GM21619 (cell line): ENCODE measurements around the gene CLEC4G.
A peak's percentile ranks its signal among the peaks of the same experiment; 100 is the strongest.
"Not testable (repeated sequence)": the region's sequence is repeated elsewhere in the genome, so short reads cannot be mapped to it uniquely, and the experiment has no call there.

Experiments used
- ATAC-seq: cut with Tn5 transposase; IDR thresholded peaks from one replicate; pipeline ENCODE4 v1.9.1; 2021; ENCODE audit not compliant: unreplicated experiment

CLEC4G gene, protein sequence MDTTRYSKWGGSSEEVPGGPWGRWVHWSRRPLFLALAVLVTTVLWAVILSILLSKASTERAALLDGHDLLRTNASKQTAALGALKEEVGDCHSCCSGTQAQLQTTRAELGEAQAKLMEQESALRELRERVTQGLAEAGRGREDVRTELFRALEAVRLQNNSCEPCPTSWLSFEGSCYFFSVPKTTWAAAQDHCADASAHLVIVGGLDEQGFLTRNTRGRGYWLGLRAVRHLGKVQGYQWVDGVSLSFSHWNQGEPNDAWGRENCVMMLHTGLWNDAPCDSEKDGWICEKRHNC

DNA sequence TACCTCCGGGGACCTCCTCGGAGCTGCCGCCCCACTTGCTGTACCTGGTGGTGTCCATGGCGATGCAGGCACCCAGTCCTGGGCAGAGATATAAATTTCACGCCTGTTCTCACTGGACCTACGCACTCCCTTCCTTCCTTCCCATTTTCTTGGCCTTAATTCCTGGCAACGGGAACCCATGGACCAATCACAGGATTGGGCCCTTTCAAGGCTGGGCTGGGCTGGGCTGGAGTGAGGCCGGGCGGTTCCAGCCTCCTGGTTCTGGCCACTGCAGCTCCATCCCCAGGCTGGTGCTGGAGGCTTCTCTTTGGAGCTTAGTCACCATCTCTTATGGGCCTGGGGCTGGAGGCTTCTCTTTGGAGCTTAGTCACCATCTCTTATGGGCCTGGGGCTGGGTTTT is at the start of gene CLEC4G:
Gene CLEC4G, minus strand, starts transcription at position 66 of the 400 bp plus-strand sequence. Its CDS starts 8 bp downstream, at position 58.
- ATAC-seq = no peak

DNA sequence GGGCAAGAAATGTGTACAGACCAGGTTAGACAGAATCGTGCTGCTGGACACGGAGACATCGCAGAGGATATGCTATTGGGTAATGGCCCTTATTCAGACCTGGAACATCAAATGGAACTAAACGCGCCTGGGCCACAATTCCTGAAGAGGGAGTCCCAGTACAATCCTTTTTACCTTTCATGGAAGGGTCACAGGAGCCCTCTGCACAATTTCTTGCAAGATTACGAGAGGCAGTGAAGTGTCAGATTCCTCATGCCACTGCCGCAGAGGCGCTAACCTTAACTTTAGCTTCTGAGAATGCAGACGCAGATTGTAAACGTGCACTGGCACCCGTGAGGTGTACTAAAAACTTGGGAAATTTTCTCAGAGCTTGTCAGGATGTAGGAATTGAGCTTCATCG is 49.2 kb upstream of the CLEC4G start:
- ATAC-seq = no peak

DNA sequence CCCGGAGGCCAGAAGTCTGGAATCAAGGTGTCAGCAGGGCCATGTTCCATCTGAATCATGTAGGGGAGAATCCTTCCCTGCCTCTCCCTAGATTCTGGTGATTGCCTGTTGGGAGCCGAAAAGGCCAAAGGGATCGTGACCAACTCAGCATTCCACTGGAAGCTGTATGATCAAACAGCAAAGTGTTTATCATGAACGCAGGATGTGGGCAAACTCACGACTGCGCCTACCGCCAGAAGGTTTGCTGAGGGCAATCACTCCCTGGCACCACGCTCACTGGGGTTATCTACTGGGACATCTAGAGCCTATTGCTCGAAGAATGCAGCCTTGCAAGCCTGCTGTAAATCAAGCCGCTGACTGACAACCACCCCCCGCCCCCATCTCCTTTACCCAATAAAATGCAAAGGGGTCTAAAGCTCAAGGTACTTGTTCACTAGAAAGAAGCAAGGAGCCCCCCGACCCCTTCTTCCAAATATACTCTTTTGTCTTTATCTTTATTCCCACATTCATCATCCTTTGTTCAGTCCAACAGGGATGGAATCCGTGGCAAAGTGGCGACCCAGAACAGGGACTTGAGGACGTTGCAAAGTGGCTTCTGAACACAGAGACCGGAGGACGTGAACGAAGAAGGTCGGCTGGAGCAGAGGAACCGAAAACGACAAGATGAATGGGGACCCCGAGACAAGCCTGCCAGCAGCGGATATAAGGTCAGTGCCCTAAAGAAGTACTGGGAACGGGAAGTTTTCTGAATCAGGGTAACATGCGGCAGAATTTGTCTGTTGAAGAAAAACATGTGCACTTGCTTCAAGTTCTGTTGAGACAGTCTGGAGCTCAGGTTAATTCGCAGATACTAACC is 47.9 kb upstream of the CLEC4G start:
- ATAC-seq = no peak

DNA sequence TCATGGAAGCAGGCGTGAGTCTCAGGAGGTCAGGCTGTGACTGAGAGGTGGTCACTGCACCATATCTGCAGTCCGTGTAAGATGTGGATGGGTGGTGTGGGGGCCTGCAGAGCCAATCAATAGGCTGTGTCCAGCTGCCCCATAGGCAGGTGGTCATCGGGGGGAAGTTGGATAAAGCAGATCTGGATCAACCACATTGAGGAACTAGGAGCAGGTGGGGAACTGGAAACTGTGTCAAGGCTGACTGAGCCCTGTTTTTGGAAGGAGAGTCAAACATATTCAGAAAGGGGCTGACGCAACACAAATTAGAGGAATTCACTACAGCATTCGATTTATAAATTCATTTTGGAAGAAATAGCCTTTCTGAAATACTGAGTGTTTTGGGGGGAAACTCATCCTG is 46.2 kb upstream of the CLEC4G start:
- no peak for ATAC-seq

DNA sequence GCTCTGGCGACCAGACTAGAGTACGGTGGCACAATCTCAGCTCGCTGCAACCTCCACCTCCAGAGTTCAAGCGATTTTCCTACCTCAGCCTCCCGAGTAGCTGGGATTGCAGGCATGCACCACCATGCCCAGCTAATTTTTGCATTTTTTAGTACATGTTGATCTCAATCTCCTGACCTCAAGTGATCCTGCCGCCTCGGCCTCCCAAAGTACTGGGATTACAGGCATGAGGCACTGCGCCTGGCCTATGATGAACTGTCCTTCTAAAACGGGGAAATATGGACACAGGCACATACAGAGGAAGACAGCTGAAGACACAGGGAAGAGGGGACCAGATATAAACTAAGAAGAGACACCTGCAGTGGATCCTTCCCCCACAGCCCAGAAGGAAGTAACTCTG is 43.9 kb upstream of the CLEC4G start:
- ATAC-seq = no peak

DNA sequence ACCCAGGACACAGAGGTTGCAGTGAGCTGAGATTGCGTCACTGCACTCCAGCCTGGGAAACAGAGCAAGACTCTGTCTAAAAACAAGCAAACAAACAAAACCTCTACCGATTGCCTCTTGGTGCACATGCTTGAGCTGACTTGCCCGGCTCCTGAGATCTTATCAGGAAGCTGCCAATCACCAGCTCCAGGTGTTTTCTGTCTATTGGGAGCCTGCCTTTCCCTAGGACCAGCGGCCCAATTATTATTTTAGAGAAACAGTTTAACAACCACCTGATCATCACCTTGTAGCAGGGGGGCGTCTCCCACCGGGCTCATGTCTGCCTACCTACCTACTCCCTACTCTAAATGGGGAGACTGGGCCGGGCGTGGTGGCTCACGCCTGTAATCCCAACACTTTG is 41.9 kb upstream of the CLEC4G start:
- no peak for ATAC-seq

DNA sequence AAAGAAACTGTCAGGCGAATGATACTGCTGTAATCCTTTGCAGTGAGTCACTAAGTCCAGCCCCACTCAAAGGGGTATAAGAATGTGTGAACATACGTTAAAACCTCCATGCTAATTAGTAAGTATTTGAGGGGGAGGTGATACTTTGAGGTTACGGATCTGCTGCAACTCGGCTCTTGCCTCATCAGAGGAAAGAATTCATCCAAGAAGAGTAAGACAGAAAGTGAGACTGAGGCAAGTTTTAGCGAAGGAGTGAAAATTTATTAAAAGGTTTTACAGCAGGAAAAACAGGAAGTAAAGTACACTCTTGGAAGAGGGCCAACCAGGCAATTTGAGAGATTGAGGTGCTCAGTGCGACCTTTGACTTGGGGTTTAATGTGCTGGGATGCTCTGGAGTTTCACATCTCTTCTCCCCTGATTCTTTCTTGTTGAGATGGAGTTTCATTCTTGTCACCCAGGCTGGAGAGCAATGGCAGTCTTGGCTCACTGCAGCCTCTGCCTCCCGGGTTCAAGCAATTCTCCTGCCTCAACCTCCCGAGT is 40.9 kb upstream of the CLEC4G start:
- ATAC-seq = peak; percentile 47

DNA sequence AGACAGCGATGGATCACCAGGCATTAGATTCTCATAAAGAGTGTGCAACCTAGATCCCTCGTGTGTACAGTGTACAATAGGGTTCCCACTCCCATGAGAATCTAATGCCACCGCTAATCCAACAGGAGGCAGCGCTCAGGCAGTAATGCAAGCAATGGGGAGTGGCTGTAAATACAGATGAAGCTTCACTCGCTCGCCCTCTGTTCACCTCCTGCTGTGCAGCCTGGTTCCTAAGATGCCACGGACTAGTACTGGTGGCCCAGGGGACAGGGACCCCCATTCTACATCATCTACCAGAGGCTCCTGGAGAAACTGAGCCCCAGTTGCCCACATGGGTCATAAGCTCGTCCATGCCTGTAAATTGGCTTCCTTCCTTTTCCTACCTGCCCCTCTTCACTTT is 39.2 kb upstream of the CLEC4G start:
- ATAC-seq = no peak

DNA sequence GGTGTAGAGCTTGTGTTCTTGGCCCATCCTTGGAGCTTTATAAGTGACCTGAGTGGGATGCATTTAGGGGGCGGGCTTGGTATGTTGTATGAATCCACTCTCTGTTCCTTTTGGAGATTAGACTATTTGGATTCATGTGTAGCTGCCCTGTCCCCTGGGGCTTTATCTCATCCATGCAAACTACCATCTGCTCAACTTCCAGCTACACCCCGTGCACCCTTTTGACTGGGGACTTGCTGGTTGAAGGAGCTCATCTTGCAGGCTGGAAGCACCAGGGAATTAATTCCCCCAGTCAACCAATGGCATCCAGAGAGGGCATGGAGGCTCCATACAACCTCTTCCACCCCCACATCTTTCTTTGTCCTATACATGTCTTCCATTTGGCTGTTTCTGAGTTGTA is 37.3 kb upstream of the CLEC4G start:
- no peak for ATAC-seq

DNA sequence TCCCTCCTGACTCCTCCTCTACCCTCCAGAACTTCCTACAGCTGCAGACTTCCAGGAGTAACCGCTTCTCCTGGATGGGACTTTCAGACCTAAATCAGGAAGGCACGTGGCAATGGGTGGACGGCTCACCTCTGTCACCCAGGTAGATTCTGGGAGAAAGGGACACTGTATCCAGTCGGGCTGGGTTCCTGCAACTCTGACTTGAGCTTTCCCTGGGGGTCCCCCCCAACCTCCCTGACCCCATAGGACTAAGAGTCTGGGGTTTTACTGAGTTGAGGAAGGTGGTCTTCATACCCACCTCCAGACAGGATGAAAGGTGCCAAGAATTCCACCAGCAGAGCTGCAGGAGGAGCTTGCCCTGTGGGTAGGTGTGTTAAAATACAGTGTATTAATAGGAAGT is 35.6 kb upstream of the CLEC4G start:
- no peak for ATAC-seq

DNA sequence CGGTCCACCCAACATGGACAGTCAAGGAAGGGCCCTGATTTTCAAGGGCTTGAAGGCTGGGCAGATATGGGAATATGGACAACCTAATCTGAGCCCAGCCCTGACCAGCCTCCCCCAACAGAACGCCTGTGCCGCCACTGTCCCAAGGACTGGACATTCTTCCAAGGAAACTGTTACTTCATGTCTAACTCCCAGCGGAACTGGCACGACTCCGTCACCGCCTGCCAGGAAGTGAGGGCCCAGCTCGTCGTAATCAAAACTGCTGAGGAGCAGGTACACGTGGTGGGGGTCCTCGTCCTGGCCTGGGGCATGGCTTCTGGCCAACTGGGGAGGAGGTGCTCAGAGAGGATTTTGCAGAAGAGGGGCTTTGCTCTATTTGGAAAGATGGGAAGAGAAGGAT is 34.6 kb upstream of the CLEC4G start:
- ATAC-seq = no peak

DNA sequence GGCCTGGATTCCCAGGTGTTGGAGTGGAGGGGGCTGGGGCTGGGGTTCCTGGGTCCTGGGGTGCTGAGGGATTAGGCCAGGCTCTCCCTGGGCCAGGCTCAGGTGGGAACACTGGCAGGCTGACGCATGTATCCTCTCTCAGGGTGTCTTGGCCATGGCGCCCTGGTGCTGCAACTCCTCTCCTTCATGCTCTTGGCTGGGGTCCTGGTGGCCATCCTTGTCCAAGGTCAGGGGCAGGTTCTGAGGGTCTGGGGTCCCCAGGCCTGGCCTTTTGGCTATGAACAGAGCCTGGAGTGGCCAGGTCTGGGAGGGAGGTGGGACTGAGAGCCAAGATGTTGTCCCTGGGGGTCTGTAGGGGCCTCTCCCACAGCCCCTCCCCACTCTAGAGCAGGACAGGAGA is 33.1 kb upstream of the CLEC4G start:
- not testable (repeated sequence) for ATAC-seq

DNA sequence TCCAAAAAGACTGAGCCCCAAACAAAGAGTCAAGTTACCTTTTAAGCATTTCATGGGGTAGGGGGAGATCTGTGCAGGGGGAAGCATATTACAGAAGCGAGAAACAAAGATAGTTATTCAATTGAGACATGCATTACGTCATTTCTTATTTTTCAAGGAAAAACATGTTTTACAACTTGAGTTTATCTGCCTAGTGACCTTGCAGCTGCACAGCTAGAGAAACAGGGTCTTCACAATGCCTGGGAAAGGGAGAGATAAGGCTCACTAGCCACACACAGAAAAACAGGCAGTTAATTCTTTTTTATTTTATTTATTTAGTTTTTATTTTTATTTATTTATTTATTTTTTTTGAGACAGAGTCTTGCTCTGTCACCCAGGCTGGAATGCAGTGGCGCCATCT is 32.2 kb upstream of the CLEC4G start:
- ATAC-seq = not testable (repeated sequence)

DNA sequence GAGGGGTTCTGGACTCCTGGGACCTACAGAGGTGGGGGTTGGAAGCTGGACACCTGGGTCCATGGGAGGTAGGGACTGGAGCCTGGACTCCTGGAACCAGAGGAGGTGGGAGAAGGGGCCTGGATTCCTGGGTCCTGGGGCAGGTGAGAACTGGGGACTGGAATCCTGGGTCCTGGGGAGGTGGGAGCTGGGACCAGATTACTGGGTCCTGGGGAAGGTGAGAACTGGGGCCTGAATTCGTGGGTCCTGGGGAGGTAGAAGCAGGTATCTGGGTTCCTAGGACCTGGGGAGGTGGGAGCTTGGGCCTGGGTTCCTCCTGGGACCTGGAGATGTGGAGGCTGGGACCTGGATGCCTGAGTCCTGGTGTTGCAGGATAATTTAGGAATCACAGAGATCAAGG is 31.8 kb upstream of the CLEC4G start:
- no peak for ATAC-seq

DNA sequence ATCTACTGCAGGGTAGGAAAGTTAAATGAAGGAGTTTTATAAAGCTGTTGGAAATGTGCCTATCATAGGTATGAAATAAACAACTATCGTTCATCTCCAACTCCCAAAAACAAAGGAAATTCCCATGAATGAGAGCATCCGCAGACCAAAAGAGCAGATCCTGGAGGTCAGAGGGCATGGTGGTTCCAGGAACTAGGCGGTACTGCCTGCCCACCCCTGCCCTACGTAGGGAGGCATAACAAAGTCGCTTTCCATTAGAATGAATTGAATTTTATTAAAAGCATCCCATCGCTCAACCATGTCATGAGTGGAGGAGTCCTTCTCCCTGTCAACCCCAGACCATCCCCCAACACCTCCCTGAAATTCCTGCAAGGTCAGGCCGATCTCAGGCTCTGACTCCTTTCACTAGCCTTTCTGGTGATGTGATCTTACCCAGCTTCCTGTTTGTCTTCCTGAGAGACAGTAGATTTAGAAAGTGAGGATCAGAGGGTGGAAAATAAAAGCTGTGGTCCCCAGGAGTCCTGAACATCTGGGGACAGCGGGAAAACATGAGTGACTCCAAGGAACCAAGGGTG is 30.9 kb upstream of the CLEC4G start, which contains the start of gene CLEC4M:
Gene CLEC4M, plus strand, starts transcription at position 525 of the 575 bp plus-strand sequence. Its CDS starts 24 bp downstream, at position 549.
- ATAC-seq = no peak

DNA sequence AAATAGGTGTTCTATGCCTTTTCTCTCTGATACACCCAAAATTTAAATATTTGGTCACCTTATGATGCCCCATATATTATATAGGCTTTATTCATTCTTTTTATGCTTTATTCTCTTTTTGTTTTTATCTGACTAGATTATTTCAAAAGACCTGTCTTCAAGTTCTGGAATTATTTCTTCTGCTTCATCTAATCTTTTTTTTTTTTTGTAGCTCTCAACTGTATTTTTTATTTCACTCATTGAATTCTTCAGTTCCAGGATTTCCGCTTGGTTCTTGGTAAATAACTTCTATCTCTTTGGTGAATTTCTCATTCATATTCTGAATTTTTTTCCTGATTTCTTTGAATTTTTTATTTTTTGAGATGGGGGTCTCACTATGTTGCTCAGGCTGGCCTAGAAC is 27.2 kb upstream of the CLEC4G start:
- no peak for ATAC-seq

DNA sequence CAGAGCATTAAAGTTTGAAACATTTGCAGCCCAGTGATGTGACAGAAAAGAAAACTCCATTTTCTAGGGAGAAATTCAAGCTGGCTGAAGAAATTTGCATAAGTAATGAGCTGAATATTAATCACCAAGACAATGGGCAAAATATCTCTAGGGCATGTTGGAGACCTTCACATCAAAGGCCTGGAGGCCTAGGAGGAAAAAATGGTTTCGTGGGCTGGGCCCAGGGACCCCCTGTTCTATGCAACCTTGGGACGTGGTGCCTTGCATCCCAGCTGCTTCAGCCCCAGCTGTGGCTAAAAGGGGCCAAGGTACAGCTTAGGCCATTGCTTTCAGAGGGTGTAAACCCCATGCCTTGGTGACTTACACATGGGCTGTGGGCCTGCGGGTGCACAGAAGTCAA is 25.4 kb upstream of the CLEC4G start:
- ATAC-seq = no peak

DNA sequence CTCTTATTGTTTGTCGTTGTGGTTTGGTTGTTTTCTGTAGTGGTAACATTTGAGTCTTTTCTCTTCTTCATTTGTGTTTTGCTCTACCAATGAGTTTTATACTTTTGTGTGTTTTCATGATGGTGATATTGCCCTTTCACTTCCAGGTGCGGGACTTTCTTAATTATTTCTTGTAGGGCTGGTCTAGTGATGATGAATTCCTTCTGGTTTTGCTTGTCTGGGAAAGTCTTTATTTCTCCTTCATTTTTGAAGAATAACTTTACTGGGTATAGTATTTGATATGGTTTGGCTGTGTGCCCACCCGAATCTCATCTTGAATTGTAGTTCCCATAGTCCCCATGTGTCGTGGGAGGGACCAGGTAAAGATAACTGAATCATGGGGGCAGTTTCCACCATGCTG is 24.3 kb upstream of the CLEC4G start:
- ATAC-seq = no peak

DNA sequence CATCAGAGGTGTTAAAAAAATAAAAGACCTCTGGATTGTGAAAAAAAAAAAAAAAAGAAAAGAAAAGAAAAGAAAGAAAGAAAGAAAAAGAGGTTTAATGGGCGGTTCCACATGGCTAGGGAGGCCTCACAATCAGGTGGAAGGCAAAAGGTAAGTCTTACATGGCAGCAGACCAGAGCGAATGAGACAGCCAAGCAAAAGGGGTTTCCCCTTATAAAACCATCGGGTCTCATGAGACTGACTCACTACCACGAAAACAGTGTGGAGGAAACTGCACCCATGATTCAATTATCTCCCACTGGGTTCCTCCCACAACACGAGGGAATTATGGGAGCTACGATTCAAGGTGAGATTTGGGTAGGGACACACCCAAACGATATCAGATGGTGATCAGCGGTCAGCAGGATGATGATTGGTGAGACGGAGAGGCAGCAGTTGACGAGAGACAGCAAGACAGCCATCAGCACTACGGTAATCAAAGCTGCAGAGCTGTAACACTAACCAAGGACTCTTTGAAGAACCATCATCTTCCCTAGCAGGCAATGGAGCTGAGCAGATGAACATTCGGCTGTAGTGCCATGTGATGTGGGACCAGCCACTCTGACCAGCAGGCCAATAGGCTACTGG is 19.4 kb upstream of the CLEC4G start:
- no peak for ATAC-seq

DNA sequence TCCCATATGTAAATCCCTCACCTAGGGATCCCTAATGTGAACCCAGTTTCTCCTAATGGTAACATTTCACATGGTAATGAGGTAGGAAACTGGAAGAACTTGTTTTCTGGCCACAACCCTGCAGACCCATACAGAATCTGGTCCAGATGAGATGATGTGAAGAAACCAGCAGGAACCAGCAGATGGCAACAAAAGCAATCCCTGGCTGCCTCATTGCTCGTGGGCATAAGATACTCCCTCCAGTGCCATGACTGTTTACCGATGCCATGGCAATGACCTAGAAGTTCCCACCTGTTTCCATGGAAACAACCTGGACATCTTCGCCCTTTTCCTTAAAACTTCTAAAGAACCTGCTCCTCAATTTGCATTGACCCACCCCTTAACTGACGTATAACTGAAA is 16.8 kb upstream of the CLEC4G start:
- no peak for ATAC-seq

DNA sequence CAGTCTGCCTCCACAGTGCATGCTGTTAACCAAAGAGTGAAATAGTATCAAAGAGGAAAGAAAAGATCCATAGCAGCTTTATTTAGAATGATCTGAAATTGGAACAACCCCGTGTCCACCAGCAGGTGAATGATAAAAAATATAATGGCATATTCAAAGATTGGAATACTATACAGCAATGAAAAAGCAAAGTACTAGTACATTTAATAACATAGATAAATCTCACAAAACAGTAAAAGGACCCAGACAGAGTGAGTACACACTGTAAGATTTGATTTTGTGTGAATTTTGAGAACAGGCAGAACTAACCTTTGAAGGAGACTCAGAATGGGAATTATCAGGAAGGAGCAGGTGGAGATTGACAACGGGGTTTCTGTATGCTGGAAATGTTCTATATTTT is 16.3 kb upstream of the CLEC4G start:
- ATAC-seq = no peak
